SIG-M5 (cell line): ENCODE data around the gene FAM89A.
"Not testable (repeated sequence)": the region's sequence is repeated elsewhere in the genome, so short reads cannot be mapped to it uniquely, and the experiment has no call there.

Experiments used
- DNase-seq: peaks from one replicate; lab custom pipeline; 2025; lab: John Stamatoyannopoulos, UW

Gene FAM89A

DNA sequence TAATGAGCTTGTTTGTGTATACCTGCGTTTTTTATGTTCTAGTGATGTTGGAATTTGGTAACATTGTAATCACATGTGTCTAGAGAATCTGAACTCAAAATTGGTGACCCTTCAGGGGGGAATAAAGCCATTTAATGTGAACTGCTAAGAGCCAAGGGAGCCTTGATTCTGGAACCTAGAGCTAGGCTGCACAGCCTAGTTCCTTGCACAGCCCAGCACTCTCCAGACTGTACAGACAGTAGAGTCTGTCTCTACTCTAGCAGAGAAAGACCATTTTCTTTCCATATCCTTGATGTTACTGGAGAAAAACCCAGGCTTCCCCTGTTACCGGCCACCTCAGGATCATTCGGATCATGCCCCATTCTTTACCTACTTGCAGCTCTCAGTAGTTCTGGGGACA lies 52.6 kb downstream of the FAM89A start:
- no peak for DNase-seq

- no peak for DNase-seq
Observed at GRCh38 chr1:230986976-230987375, 53.1 kb downstream of the FAM89A start.

DNA sequence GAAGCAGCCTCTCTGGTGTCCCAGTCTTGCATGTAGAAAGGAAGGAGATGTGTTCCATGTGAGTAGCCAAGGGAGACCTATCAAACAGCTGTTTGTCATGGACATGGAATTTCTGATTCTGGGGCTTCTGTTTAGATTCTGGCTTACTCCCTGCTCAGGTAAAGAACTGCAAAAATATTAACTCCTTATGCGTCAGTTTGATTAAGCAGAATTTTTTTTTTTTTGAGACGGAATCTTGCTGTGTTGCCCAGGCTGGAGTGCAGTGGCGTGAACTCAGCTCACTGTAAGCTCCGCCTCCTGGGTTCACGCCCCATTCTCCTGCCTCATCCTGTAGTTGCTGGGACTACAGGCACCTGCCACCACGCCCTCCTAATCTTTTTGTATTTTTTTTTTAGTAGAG lies 54.3 kb downstream of the FAM89A start:
- no peak for DNase-seq

DNA sequence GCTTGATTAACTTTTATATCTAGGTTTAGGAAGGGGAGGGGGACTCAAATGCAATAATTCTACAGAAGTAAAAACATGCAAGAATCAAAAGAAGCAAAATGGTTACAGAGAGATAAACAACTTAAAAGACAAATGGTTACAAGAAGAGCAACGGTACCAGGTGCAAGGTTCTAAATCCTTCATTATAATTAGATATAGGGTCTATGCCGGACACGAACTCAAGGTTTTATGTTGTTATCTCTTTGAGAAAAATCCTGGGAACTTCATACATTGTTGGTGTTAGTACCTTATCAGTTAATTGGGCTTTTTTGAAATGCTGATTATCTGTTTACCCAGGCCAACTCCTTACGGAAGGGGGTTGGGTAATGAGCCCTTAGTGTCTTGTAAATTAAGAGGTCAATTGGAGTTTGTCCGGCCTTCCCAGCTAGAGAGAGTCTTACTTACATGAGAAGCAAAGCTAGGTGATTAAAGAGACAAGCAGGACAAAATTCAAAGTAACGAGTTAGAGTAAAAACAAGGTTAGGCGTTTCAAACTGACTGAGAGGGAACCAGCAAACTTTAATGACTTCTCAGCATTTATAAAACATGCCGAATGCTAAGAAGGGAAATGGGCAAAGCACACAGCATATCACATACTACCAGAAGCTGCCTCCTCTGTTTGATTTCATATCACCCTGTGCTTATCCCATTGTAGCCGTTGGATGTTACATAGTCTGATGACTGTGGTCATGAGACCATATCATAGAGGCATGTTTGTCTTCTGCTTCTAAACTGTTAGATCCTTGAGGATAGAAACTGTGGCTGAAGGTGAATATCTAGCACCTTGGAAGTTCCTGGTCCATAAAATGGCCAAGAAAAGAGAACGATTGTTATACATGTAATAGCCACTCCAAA lies 55.2 kb downstream of the FAM89A start:
- not testable (repeated sequence) for DNase-seq

DNA sequence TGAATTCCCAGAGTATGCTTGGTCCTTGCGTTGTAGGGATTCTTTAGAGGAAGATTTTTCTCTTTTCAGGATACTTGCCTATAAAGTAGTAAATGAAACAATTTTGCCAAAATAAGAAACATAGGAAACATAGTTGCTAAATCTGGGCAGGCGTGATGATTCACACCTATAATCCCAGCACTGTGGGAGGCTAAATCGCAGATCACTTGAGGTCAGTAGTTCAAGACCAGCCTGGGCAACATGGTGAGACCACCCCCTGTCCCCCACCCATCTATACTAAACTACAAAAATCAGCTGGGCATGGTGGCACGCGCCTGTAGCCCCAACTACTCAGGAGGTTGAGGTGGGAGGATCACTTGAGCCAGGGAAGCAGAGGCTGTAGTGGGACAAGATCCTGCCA lies 56.2 kb downstream of the FAM89A start:
- no peak for DNase-seq

GRCh38 chr1:230982696-230983095 lies 57.4 kb downstream of the FAM89A start:
- DNase-seq: no peak

GRCh38 chr1:230979952-230980351 lies 60.1 kb downstream of the FAM89A start:
- DNase-seq: no peak

DNA sequence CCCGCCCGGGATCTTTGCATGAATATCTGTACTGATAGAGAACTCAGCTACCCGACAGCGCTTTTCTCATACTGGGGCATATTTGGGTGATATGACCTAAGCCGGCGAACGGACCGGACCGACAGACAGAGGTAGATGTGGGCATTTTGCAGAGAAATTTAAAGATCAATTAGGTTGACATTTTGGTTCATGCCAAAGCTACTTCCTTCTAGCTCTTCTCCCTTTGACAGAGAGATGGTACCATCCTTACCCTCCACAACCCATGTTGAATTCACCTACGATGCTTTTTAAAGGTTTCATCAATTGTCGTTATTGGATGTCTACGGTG lies 60.7 kb downstream of the FAM89A start:
- DNase-seq: no peak

- DNase-seq: peak; percentile 98
Observed at GRCh38 chr1:230978491-230979388, 61.3 kb downstream of the FAM89A start, which contains the start of the genes ARV1 and TTC13. TSS of gene ARV1 (plus strand) at chr1:230979094. CDS start at chr1:230979106, 12 bp downstream. TSS of gene TTC13 (minus strand) at chr1:230978861. CDS start at chr1:230978830, 31 bp downstream.

DNA sequence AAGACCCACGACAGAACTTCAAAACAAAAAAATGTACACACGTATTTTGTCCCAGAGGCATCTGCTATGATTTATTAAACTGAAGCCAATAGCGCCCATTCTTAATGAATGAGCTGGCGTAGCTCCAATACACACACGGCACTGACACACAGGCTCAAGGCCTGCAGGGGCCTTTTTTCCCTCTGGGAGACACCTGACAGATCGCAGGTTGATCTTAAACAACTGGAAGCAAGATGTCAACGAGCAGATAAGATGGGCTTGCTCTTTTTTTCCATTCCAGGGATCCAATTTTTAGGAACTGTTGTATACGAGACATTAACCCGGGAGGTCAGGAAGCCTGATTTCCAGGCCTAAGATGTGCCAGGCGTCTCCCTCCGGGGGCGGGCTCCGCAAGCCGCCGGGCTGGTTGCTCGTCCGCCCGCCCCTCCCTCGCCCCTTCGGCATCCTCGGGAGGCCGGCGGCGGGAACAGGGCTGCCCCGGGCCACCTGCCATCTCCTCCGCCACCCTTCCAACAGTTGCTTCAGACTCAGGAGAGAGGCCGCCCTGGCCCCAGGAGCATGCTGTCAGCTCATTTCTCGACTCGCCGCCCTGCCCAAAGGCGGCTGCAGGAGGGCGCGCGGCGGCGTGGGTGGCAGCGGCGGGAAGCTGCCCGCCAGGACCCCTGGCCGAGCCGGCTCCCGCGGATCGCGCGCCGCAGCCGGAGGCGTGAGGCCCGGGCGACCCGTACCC lies 62.1 kb downstream of the FAM89A start:
- DNase-seq: no peak

DNA sequence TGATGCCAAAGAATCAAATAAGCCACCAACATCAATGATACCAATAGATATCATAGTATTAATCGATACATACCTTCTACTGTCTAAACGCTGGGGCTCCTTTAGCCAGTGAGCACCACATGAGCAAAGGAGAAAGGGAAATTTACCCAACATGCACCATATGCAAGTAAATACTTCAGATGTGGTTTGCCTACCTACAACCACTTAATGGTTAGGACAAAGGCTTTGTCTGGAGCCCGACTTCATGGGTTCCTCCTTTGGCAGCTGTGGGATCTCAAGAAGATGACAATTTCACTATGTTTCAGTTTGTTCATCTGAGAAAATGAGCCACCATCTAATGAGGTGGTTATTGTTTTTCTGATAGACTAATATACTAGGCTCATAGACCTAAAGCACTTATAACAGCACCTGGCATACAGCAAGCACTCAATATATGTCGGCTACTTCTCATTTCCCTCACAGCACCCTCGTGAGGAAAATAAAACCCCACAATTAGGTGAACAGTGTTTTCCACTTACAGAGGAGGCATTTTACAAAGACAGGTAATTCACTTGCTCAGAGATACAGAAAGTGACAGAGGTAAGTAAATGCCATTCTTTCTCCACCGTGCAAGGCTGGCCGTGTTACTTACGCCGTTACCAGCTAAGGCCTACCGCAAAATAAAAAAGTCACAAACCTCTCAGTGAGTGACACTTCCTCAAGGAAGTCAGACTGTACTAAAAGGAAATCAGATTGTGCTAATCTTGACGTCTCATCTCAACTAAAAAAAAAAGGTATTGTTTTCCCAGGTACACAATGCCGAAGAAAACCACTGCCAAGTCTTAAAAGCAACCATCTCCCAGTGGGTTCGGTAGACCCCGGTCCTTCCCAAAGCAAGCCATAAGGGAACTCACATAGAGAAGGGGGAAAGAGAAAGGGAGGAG lies 63.0 kb downstream of the FAM89A start:
- no peak for DNase-seq

- no peak for DNase-seq
Observed at GRCh38 chr1:230976360-230976759, 63.7 kb downstream of the FAM89A start.

GRCh38 chr1:230975636-230976035 lies 64.4 kb downstream of the FAM89A start:
- no peak for DNase-seq

DNA sequence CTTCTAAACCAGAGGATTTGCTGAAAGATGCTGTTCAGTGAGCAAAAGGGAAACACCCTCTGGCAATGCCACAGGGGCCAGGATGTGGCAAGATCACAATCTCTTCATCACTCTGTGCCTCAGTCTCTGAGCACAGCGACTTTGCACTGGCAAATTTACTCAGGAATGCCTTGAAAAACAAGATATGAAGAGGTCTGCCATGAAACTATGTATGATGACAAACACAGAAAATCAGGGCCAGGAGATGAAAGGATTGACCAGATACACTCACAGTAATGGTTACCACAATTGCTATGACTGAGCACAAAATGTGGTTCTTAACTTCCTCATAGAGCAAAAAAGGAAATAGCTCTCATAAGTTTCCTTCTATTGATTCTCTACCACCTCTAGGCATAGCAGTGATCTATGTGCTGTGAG lies 67.2 kb downstream of the FAM89A start:
- DNase-seq: peak; percentile 91

- no peak for DNase-seq
Observed at GRCh38 chr1:230971771-230972170, 68.3 kb downstream of the FAM89A start.

DNA sequence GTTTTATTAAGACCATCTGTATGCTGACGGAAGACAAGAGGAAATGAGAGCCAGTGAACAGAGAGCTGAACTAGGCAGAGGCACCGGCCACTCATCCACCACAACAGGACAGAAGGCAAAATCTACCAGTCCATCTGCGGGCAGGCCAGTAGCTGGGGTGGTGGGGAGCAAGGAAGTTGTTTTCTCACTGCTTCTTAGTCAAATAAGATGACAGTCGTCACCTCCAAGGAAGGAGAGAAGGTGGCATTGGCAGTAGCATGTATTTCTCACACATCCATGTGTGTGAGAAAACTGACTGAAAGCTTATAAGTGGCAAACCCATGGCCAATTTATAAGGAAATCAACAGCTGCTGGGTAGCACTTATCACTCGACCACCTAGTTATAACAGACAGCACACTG lies 69.6 kb downstream of the FAM89A start:
- no peak for DNase-seq
